ENCODE measurements around the gene DEXI.

DNA sequence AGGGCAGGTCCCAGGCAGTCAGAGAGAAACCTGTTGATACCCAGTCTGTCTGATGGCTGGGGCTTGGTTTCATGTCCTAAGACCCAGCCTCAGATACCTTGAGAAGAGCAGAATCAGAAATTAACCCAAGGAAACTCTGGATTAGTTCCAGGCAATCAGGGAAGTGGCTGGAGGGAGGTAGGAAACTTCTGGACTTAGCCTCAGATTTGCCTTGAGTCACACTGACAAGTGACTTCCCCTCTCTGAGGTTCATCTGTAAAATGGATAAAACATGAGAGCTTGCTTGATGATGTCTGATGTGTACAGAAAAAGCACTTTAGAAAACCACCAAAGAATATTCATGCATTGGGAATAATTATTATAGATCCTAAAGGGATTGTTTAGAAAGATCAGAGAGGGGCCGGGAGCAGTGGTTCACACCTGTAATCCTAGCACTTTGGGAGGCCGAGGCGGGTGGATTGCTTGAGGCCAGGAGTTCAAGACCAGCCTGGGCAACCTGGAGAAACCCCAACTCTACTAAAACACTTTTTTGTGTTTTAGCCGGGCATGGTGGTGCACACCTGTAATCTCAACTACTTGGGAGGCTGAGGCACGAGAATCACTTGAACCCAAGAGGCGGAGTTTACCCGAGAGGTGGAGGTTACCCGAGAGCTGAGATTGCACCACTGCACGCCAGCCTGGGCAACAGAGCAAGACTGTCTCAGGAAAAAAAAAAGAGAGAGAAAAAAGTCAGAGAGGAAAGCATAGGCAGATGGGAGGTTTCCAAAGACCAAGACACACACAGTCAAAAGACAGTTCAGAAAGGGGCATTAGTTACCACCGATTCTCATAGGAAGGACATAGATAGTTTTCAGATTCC, 61.4 kb downstream of the DEXI start:
- TF ChIP-seq, protein P1, sequence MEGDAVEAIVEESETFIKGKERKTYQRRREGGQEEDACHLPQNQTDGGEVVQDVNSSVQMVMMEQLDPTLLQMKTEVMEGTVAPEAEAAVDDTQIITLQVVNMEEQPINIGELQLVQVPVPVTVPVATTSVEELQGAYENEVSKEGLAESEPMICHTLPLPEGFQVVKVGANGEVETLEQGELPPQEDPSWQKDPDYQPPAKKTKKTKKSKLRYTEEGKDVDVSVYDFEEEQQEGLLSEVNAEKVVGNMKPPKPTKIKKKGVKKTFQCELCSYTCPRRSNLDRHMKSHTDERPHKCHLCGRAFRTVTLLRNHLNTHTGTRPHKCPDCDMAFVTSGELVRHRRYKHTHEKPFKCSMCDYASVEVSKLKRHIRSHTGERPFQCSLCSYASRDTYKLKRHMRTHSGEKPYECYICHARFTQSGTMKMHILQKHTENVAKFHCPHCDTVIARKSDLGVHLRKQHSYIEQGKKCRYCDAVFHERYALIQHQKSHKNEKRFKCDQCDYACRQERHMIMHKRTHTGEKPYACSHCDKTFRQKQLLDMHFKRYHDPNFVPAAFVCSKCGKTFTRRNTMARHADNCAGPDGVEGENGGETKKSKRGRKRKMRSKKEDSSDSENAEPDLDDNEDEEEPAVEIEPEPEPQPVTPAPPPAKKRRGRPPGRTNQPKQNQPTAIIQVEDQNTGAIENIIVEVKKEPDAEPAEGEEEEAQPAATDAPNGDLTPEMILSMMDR (IDR thresholded peaks at IDR 0.05): no peak
- TF ChIP-seq EP300 (IDR thresholded peaks at IDR 0.05) (no peak), POLR2AphosphoS5 (IDR thresholded peaks at IDR 0.05) (peak in 1 of 4 donors; percentile 16)
